OCI-LY7 (cell line): ENCODE results near the gene TNFRSF9. TPM values are rescaled to one million over a fixed set of nuclear protein-coding genes. Genes with fewer than 3 reads are reported as not detected.
"Not testable (repeated sequence)": the region's sequence is repeated elsewhere in the genome, so short reads cannot be mapped to it uniquely, and the experiment has no call there.

Experiments
- BruUV-seq: library from RNA; stranded (reverse); fragments of 400-500 nt; replicated peaks from 2 replicates; lab custom pipeline; 2021; lab: Mats Ljungman, UMichigan
- CTCF ChIA-PET: fragments of 300-600 bp; sonication (Branson Sonifier 250); formaldehyde crosslinking; loops from one replicate; lab custom pipeline; 2022; ENCODE audit warnings: antibody characterized with exemption; ENCODE audit not compliant: unreplicated experiment; lab: Charles Lee
- POLR2A ChIA-PET: fragments of 300-600 bp; sonication (Branson Sonifier 250); formaldehyde crosslinking; loops from one replicate; lab custom pipeline; 2022; ENCODE audit warnings: antibody characterized with exemption; lab: Charles Lee
- DNase-seq: peaks from one replicate; pipeline ENCODE4 v3.0.0-alpha.2; 2015; ENCODE audit warnings: low spot score
- H2AFZ ChIP-seq: fragments of 200-600 bp; sonication (generic), shearing (Covaris generic); 2 replicates; pipeline ENCODE4 v1.6.1; 2014; ENCODE audit warnings: mild to moderate bottlenecking, antibody characterized with exemption, low read length, moderate library complexity
- H3K27ac ChIP-seq: fragments of 200-600 bp; sonication (generic); 2 replicates; pipeline ENCODE4 v1.5.1; 2014; ENCODE audit warnings: mixed run types, low read depth, mild to moderate bottlenecking, moderate library complexity, low read length, inconsistent platforms; ENCODE audit not compliant: poor library complexity, severe bottlenecking
- H3K36me3 ChIP-seq: fragments of 200-600 bp; sonication (generic); 2 replicates; pipeline ENCODE4 v1.6.1; 2014; ENCODE audit warnings: mild to moderate bottlenecking, antibody characterized with exemption, low read length, moderate library complexity, mixed read lengths; ENCODE audit not compliant: insufficient read depth
- H3K4me1 ChIP-seq: fragments of 200-600 bp; sonication (generic); 2 replicates; pipeline ENCODE4 v1.5.1; 2014; ENCODE audit warnings: mild to moderate bottlenecking, low read length; ENCODE audit not compliant: insufficient read depth, poor library complexity, severe bottlenecking
- H3K4me2 ChIP-seq: fragments of 200-600 bp; sonication (generic); 2 replicates; pipeline ENCODE4 v1.6.1; 2014; ENCODE audit warnings: mild to moderate bottlenecking, low read length
- H3K4me3 ChIP-seq: fragments of 200-600 bp; sonication (generic); 2 replicates; pipeline ENCODE4 v1.5.1; 2014; ENCODE audit warnings: mild to moderate bottlenecking, low read depth, low read length; ENCODE audit not compliant: poor library complexity, severe bottlenecking
- H3K79me2 ChIP-seq: fragments of 200-600 bp; sonication (generic); 2 replicates; pipeline ENCODE4 v1.6.1; 2016; ENCODE audit warnings: low read depth, mild to moderate bottlenecking, low read length, moderate library complexity, mixed read lengths; ENCODE audit not compliant: insufficient read depth
- H3K9me2 ChIP-seq: fragments of 200-600 bp; sonication (generic); 2 replicates; pipeline ENCODE4 v1.6.1; 2016; ENCODE audit warnings: mild to moderate bottlenecking, low read length, mixed read lengths; ENCODE audit not compliant: insufficient read depth
- H3K9me3 ChIP-seq: fragments of 200-600 bp; sonication (generic); 2 replicates; pipeline ENCODE4 v1.6.1; 2014; ENCODE audit warnings: mild to moderate bottlenecking, mixed run types, low read length, mixed read lengths
- H4K20me1 ChIP-seq: fragments of 200-600 bp; sonication (generic); 2 replicates; pipeline ENCODE4 v1.6.1; 2014; ENCODE audit warnings: mild to moderate bottlenecking, antibody characterized with exemption, low read length, moderate library complexity, mixed read lengths; ENCODE audit not compliant: insufficient read depth
- EZH2phosphoT487 ChIP-seq: fragments of 200-600 bp; sonication (generic); IDR thresholded peaks from 2 replicates; pipeline ENCODE4 v1.6.1; 2018; ENCODE audit warnings: low read depth, borderline replicate concordance, mild to moderate bottlenecking, mixed run types, antibody characterized with exemption, low read length, moderate library complexity, mixed read lengths
- intact Hi-C: fragments of 100-400 bp; cut with micrococcal nuclease; formaldehyde crosslinking; loops from one replicate; pipeline ENCODE4 v1.10.0; 2022; ENCODE audit not compliant: unreplicated experiment
- total RNA-seq, 2 experiments: library from RNA; depleted of rRNA in 1 of 2; stranded (reverse); fragments of >200 nt in 1 of 2; shearing (Covaris generic) in 1 of 2; gene quantifications; 2 replicates each; pipeline ENCODE4 v1.2.3, GENCODE V29; 2014 to 2022
- TF ChIP-seq, protein P1 (sequence below): fragments of 200-600 bp; sonication (generic); conservative IDR thresholded peaks from 2 replicates; pipeline ENCODE4 v1.5.1; 2014; ENCODE audit warnings: mild to moderate bottlenecking, antibody characterized with exemption, low read length, moderate library complexity, mixed read lengths

TNFRSF9 gene
- total RNA-seq, 2 experiments from 2014 or later: not detected

- no peak overlapping the region for H3K4me3 ChIP-seq
- no peak overlapping the region for H2AFZ ChIP-seq
- TF ChIP-seq, protein P1, sequence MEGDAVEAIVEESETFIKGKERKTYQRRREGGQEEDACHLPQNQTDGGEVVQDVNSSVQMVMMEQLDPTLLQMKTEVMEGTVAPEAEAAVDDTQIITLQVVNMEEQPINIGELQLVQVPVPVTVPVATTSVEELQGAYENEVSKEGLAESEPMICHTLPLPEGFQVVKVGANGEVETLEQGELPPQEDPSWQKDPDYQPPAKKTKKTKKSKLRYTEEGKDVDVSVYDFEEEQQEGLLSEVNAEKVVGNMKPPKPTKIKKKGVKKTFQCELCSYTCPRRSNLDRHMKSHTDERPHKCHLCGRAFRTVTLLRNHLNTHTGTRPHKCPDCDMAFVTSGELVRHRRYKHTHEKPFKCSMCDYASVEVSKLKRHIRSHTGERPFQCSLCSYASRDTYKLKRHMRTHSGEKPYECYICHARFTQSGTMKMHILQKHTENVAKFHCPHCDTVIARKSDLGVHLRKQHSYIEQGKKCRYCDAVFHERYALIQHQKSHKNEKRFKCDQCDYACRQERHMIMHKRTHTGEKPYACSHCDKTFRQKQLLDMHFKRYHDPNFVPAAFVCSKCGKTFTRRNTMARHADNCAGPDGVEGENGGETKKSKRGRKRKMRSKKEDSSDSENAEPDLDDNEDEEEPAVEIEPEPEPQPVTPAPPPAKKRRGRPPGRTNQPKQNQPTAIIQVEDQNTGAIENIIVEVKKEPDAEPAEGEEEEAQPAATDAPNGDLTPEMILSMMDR: no peak
- TF ChIP-seq EZH2phosphoT487: no peak
- no peak overlapping the region for H3K4me2 ChIP-seq
- peaks cover 39% of the 10 kb centered on the region for H3K79me2 ChIP-seq
- ChIA-PET POLR2A (interaction anchor here (0.7 kb wide), 1 partner anchor 12 kb away, joined by 3 read pairs; no protein-coding TSS in a partner anchor), CTCF (no interaction called here)
- H3K9me2 ChIP-seq: no peaks in the 10 kb centered on the region
- H3K9me3 ChIP-seq: no peaks in the 10 kb centered on the region
- peaks cover 6% of the 10 kb centered on the region; the same call in 1 of the 2 replicates for H4K20me1 ChIP-seq
- H3K4me1 ChIP-seq: peaks cover 28% of the 10 kb centered on the region
- H3K36me3 ChIP-seq: peaks cover 97% of the 10 kb centered on the region
- no TSS peak for BruUV-seq
- intact Hi-C loops: no loop called here
- H3K27ac ChIP-seq: no peak overlapping the region
- no peak for DNase-seq
Measured at GRCh38 chr1:7967651-7968050, 27.0 kb upstream of the TNFRSF9 start.

DNA sequence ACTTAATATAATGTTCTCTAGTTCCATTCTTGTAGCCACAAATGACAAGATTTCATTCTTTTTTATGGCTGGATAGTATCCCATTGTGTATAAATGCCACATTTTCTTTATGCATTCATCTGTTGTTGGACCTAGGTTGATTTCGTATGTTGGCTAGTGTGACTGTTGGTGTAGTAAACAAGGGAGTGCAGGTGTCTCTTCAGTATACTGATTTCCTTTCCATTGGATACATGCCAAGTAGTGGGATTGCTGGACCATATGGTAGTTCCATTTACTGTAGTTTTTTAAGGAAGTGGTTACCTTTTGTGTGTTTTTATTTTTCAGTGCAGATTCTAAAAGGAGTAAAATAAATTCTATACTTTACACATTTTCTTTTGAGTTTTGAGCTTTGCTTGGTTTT lies 26.6 kb upstream of the TNFRSF9 start:
- peaks cover 6% of the 10 kb centered on the region; the same call in 1 of the 2 replicates for H4K20me1 ChIP-seq
- no peak overlapping the region; the same call in 1 of the 2 replicates for H3K4me2 ChIP-seq
- no peak overlapping the region for H3K4me3 ChIP-seq
- CTCF ChIA-PET: no interaction called here
- H3K27ac ChIP-seq: no peak overlapping the region
- POLR2A ChIA-PET: interaction anchor here (0.7 kb wide), 1 partner anchor 11 kb away, joined by 3 read pairs; no protein-coding TSS in a partner anchor
- intact Hi-C loops: no loop called here
- TF ChIP-seq, protein P1: no peak
- TF ChIP-seq EZH2phosphoT487: no peak
- H3K9me3 ChIP-seq: no peaks in the 10 kb centered on the region
- DNase-seq: no peak
- no peak overlapping the region for H2AFZ ChIP-seq
- H3K36me3 ChIP-seq: peaks cover 92% of the 10 kb centered on the region
- peaks cover 32% of the 10 kb centered on the region for H3K4me1 ChIP-seq
- peaks cover 44% of the 10 kb centered on the region for H3K79me2 ChIP-seq
- BruUV-seq: no TSS peak
- no peaks in the 10 kb centered on the region for H3K9me2 ChIP-seq

GRCh38 chr1:7964476-7964875 lies 23.8 kb upstream of the TNFRSF9 start:
- CTCF ChIA-PET: no interaction called here
- no peak for DNase-seq
- Histone ChIP-seq H3K79me2 (peaks cover 54% of the 10 kb centered on the region), H3K36me3 (peaks cover 67% of the 10 kb centered on the region), H3K9me3 (no peaks in the 10 kb centered on the region), H4K20me1 (peaks cover 6% of the 10 kb centered on the region; the same call in 1 of the 2 replicates), H3K4me3 (no peak overlapping the region), H3K4me2 (no peak overlapping the region; the same call in 1 of the 2 replicates), H3K27ac (no peak overlapping the region), H2AFZ (no peak overlapping the region), H3K4me1 (peaks cover 38% of the 10 kb centered on the region), H3K9me2 (no peaks in the 10 kb centered on the region)
- BruUV-seq: no TSS peak
- no peak for TF ChIP-seq EZH2phosphoT487
- TF ChIP-seq, protein P1: no peak
- POLR2A ChIA-PET: no interaction called here
- intact Hi-C loops: loop anchor here (5.0 kb wide), 1 partner anchor 192 kb away; the partner anchor contains the start of gene VAMP3

DNA sequence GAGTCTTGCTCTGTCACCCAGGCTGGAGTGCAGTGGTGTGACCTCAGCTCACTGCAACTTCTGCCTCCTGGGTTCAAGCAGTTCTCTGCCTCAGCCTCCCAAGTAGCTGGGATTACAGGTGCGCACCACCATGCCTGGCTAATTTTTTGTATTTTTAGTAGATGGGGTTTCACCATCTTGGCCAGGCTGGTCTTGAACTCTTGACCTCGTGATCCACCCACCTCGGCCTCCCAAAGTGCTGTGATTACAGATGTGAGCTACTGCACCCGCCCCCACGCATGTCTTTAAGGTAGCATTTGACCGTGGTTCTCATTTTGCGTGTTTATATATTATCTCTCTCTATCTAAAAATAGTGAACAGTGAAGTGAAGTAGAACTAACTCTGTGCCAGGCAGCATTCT lies 23.2 kb upstream of the TNFRSF9 start:
- Histone ChIP-seq H3K79me2 (peaks cover 54% of the 10 kb centered on the region), H3K36me3 (peaks cover 61% of the 10 kb centered on the region), H3K4me1 (peaks cover 38% of the 10 kb centered on the region)
- H4K20me1 ChIP-seq, H3K4me2 ChIP-seq, POLR2A ChIA-PET, H2AFZ ChIP-seq, DNase-seq, H3K4me3 ChIP-seq, H3K9me2 ChIP-seq, BruUV-seq, H3K27ac ChIP-seq, CTCF ChIA-PET, H3K9me3 ChIP-seq: not testable (repeated sequence)
- intact Hi-C loops: loop anchor here (5.0 kb wide), 1 partner anchor 192 kb away; the partner anchor contains the start of gene VAMP3
